Measurements from ENCODE around the gene TNS4. TPM values are rescaled to one million over a fixed set of nuclear protein-coding genes. Genes with fewer than 3 reads are reported as not detected.

Gene TNS4
- total and polyA plus RNA-seq, 3 experiments from 2014 or later, result 0.41 to 3.1 (median 3.1) TPM

DNA sequence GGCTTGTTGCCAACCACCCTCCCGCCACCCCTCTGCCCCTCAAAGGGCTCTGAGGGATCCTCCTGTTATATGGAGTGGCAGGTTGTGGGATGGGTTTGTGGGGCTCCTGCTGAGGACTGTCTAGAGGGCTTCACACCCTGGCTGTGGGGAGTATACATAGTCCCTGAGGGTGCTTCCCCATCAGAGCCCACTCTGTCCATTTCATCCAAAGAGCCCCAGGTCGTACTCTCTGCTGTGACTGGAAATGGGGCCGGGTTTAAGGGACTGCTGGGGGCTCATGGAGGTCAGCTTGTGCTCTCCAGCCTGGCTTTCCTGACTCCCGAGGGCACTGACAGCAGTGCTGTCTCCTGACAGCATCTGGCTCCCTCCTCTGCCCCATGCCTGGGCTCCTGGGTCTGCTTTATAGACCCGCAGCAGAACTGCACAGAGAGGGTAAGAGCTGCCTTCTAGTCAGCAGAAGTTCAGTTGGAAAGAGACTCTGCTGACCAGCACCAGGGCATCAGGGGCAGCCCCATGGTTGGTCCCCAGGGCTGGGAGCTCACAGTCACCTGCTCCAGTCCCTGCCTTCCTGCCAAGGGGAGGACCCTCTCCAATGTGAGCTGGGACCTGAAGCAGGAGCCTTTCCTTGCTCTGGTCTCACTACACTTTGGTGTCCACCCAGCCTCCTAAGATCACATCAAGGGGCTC, 17.8 kb upstream of the TNS4 start:
- POLR2A ChIA-PET, result no interaction called here
- peak overlapping the region; percentile 21 to 92 (median 63) for H3K4me3 Mint-ChIP-seq
- peaks cover 0 to 5% of the 10 kb centered on the region in 2 donors for H3K27me3 Mint-ChIP-seq
- Histone ChIP-seq H3K4me1 (ENCODE audit: insufficient read depth, low read length) (peaks cover 56% of the 10 kb centered on the region), H3K27ac (ENCODE audit: low read depth, low read length) (no peak overlapping the region), H3K4me3 (ENCODE audit: low read length) (no peak overlapping the region), H3K27me3 (ENCODE audit: insufficient read depth, low read length, poor library complexity, severe bottlenecking) (no peaks in the 10 kb centered on the region), H3K9me3 (ENCODE audit: low read length) (peaks cover under 1% of the 10 kb centered on the region), H3K36me3 (ENCODE audit: insufficient read depth, low read length) (no peaks in the 10 kb centered on the region)
- H3K4me1 Mint-ChIP-seq, result peaks cover 61 to 89% (median 85%) of the 10 kb centered on the region in 3 donors
- DNase-seq, result no peak
- CTCF ChIA-PET, result interaction anchor here (1.0 to 2.4 kb wide), 3 partner anchors 14 to 76 kb away, joined by 3 to 9 read pairs (median 6); partner anchors contain the start of gene IGFBP4
- peak overlapping the region in 6 of 8 donors; percentile 27 to 88 (median 62) for H3K27ac Mint-ChIP-seq
- peaks cover 0 to 3% (median 2%) of the 10 kb centered on the region in 5 donors for H3K9me3 Mint-ChIP-seq
- peaks cover 7 to 16% (median 9%) of the 10 kb centered on the region in 3 donors for H3K36me3 Mint-ChIP-seq

DNA sequence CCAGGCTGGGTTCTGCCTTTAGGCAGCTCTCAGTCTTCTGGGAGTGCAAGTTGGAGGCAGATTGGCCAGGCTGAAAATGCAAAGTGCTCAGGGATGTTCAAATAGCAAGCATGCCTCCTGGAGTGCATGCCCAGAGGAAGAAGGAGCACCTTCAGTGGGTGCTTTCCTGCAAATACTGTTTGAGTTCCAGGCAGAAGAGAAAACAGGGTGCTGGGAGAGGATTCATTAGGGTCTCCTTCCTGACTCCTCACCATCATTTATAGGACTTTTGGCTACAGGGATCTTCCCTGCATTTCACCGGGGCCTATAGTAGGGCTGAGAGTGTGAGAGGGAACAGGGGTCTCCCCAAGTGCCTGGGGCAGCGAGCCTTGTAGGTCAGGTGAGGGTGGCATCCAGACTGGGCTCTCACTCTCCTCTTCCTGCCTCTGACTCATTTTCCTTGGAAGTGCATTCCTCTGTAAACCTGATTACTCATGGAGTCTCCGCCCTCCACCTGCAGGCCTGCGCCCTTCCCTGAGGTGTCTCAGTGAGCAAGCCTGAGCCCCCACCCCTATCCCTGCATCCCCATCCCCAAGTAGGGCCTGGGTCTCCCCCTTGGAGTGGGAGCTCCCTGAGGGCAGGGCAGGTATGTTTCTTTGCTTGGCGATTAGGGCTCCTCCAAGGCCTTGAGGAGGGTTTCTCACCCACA, 17.1 kb upstream of the TNS4 start:
- H3K4me3 ChIP-seq (ENCODE audit: low read length), result peak overlapping the region; percentile 43
- H3K9me3 ChIP-seq (ENCODE audit: low read length), result no peaks in the 10 kb centered on the region
- H3K27me3 Mint-ChIP-seq, result peaks cover 0 to 5% of the 10 kb centered on the region in 2 donors
- peaks cover 68 to 94% (median 90%) of the 10 kb centered on the region in 3 donors for H3K4me1 Mint-ChIP-seq
- peaks cover 63% of the 10 kb centered on the region for H3K4me1 ChIP-seq (ENCODE audit: insufficient read depth, low read length)
- peak overlapping the region in 7 of 8 donors; percentile 18 to 86 (median 64) for H3K27ac Mint-ChIP-seq
- CTCF ChIA-PET, result interaction anchor here (1.9 to 2.7 kb wide), 3 partner anchors 15 to 42 kb away, joined by 8 to 23 read pairs (median 8); no protein-coding TSS in a partner anchor
- H3K27ac ChIP-seq (ENCODE audit: low read depth, low read length), result no peak overlapping the region
- H3K36me3 Mint-ChIP-seq, result peaks cover 4 to 11% (median 8%) of the 10 kb centered on the region in 3 donors
- H3K36me3 ChIP-seq (ENCODE audit: insufficient read depth, low read length), result no peaks in the 10 kb centered on the region
- H3K27me3 ChIP-seq (ENCODE audit: insufficient read depth, low read length, poor library complexity, severe bottlenecking), result no peaks in the 10 kb centered on the region
- no peak for DNase-seq
- H3K4me3 Mint-ChIP-seq, result peak overlapping the region; percentile 45 to 92 (median 89)
- H3K9me3 Mint-ChIP-seq, result no peaks in the 10 kb centered on the region
- POLR2A ChIA-PET, result interaction anchor here (2.0 kb wide), 1 partner anchor 14 kb away, joined by 16 read pairs; no protein-coding TSS in a partner anchor

DNA sequence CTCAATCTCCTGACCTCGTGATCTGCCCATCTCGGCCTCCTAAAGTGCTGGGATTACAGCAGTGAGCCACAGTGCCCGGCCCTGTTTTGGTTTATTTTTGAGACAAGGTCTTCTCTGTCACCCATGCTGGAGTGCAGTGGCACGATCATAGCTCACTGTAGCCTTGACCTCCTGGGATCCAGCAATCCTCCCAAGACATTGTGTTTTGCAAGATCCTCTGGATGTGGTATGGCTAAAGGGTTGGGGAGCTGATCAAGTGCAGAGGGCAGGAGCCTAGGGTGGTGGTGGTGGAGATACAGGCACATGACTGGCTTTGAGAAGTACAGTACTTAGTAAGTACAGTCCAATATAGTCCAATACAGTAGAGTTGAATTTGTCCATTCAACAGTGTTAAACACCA, 16.6 kb upstream of the TNS4 start:
- Mint-ChIP-seq H3K27ac (peak overlapping the region in 7 of 8 donors; percentile 18 to 85 (median 64)), H3K27me3 (peaks cover 0 to 5% of the 10 kb centered on the region in 2 donors), H3K4me3 (peak overlapping the region; percentile 45 to 92 (median 89)), H3K9me3 (no peaks in the 10 kb centered on the region), H3K4me1 (peaks cover 68 to 89% (median 87%) of the 10 kb centered on the region in 3 donors), H3K36me3 (peaks cover 0 to 6% (median 4%) of the 10 kb centered on the region in 3 donors)
- no peak for DNase-seq
- Histone ChIP-seq H3K4me1 (ENCODE audit: insufficient read depth, low read length) (peaks cover 67% of the 10 kb centered on the region), H3K9me3 (ENCODE audit: low read length) (no peaks in the 10 kb centered on the region), H3K27ac (ENCODE audit: low read depth, low read length) (no peak overlapping the region), H3K4me3 (ENCODE audit: low read length) (peak overlapping the region; percentile 43), H3K27me3 (ENCODE audit: insufficient read depth, low read length, poor library complexity, severe bottlenecking) (no peaks in the 10 kb centered on the region), H3K36me3 (ENCODE audit: insufficient read depth, low read length) (no peaks in the 10 kb centered on the region)
- ChIA-PET CTCF (interaction anchor here (1.1 to 2.7 kb wide), 7 partner anchors 15 to 97 kb away, joined by 3 to 23 read pairs (median 6); no protein-coding TSS in a partner anchor), POLR2A (interaction anchor here (0.5 to 2.0 kb wide), 3 partner anchors 15 to 407 kb away, joined by 8 to 16 read pairs (median 9); no protein-coding TSS in a partner anchor)

GRCh38 chr17:40517286-40517662, 15.9 kb upstream of the TNS4 start:
- peak overlapping the region; percentile 79 to 92 (median 89) for H3K4me3 Mint-ChIP-seq
- H3K27ac Mint-ChIP-seq, result peak overlapping the region; percentile 85 to 100 (median 95)
- H3K36me3 ChIP-seq (ENCODE audit: insufficient read depth, low read length), result no peaks in the 10 kb centered on the region
- CTCF ChIA-PET, result interaction anchor here (1.0 to 2.7 kb wide), 10 partner anchors 9 to 98 kb away, joined by 3 to 23 read pairs (median 5); no protein-coding TSS in a partner anchor
- H3K4me1 ChIP-seq (ENCODE audit: insufficient read depth, low read length), result peaks cover 67% of the 10 kb centered on the region
- H3K36me3 Mint-ChIP-seq, result peaks cover 0 to 4% (median 4%) of the 10 kb centered on the region in 3 donors
- POLR2A ChIA-PET, result interaction anchor here (0.5 to 2.0 kb wide), 5 partner anchors 16 to 406 kb away, joined by 3 to 16 read pairs (median 8); no protein-coding TSS in a partner anchor
- H3K4me1 Mint-ChIP-seq, result peaks cover 68 to 82% (median 80%) of the 10 kb centered on the region in 3 donors
- peak overlapping the region; percentile 40 for H3K4me3 ChIP-seq (ENCODE audit: low read length)
- H3K27me3 Mint-ChIP-seq, result peaks cover 0 to 5% of the 10 kb centered on the region in 2 donors
- no peak for DNase-seq
- H3K27me3 ChIP-seq (ENCODE audit: insufficient read depth, low read length, poor library complexity, severe bottlenecking), result no peaks in the 10 kb centered on the region
- H3K9me3 ChIP-seq (ENCODE audit: low read length), result no peaks in the 10 kb centered on the region
- peak overlapping the region; percentile 49 for H3K27ac ChIP-seq (ENCODE audit: low read depth, low read length)
- H3K9me3 Mint-ChIP-seq, result no peaks in the 10 kb centered on the region

DNA sequence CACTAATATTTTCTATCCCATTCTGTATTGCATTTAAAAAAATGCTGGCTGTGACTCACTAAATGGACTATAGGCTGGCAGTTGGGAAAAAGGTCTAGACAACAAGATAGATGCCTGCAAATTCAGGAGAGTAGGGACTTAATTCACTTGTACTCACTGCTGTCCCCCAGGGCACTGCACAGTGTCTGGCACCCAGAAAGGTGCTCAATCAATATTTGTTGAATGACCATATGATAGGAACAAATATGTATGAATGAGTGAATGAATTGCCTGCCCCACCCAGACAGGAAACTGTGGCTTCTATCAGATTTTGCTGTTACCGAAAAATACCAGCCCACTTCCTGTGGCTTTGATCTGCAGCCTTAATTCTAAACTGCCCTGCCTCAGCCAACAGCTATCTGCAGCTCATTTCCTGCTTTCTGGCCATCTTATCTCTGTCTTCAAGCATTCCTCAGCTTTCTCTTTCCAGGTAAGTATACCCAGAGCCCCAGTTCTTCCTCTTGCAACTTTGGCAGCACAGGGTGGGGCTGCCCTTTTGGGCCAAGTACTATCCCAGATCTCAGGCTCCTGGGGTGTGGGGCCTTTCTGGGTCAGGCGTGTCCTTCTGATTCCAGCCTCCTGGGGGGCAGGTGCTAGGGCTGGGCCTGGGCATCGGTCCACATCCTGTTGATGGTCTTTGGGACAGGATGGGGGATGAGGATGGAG, 15.3 kb upstream of the TNS4 start:
- Mint-ChIP-seq H3K9me3 (no peaks in the 10 kb centered on the region), H3K36me3 (peaks cover 0 to 3% (median 0%) of the 10 kb centered on the region in 3 donors), H3K27me3 (peaks cover 0 to 5% of the 10 kb centered on the region in 2 donors), H3K4me1 (peaks cover 64 to 77% (median 75%) of the 10 kb centered on the region in 3 donors), H3K27ac (peak overlapping the region; percentile 85 to 100 (median 95)), H3K4me3 (peak overlapping the region; percentile 79 to 92 (median 89))
- Histone ChIP-seq H3K9me3 (ENCODE audit: low read length) (no peaks in the 10 kb centered on the region), H3K4me3 (ENCODE audit: low read length) (peak overlapping the region; percentile 40), H3K27me3 (ENCODE audit: insufficient read depth, low read length, poor library complexity, severe bottlenecking) (no peaks in the 10 kb centered on the region), H3K36me3 (ENCODE audit: insufficient read depth, low read length) (no peaks in the 10 kb centered on the region), H3K4me1 (ENCODE audit: insufficient read depth, low read length) (peaks cover 67% of the 10 kb centered on the region), H3K27ac (ENCODE audit: low read depth, low read length) (peak overlapping the region; percentile 49)
- ChIA-PET CTCF (interaction anchor here (0.6 to 2.7 kb wide), 11 partner anchors 9 to 99 kb away, joined by 3 to 23 read pairs (median 4); no protein-coding TSS in a partner anchor), POLR2A (interaction anchor here (0.7 to 2.0 kb wide), 4 partner anchors 16 to 36 kb away, joined by 3 to 16 read pairs (median 7); no protein-coding TSS in a partner anchor)
- DNase-seq, result peak; percentile 61 to 87 (median 83)

- Histone ChIP-seq H3K27me3 (ENCODE audit: insufficient read depth, low read length, poor library complexity, severe bottlenecking) (no peaks in the 10 kb centered on the region), H3K36me3 (ENCODE audit: insufficient read depth, low read length) (no peaks in the 10 kb centered on the region), H3K4me3 (ENCODE audit: low read length) (peak overlapping the region; percentile 40), H3K27ac (ENCODE audit: low read depth, low read length) (no peak overlapping the region), H3K4me1 (ENCODE audit: insufficient read depth, low read length) (peaks cover 67% of the 10 kb centered on the region), H3K9me3 (ENCODE audit: low read length) (no peaks in the 10 kb centered on the region)
- peak; percentile 35 to 62 (median 58) for DNase-seq
- H3K4me1 Mint-ChIP-seq, result peaks cover 58 to 77% (median 65%) of the 10 kb centered on the region in 3 donors
- ChIA-PET CTCF (interaction anchor here (2.4 kb wide), 1 partner anchor 39 kb away, joined by 8 read pairs; no protein-coding TSS in a partner anchor), POLR2A (no interaction called here)
- H3K9me3 Mint-ChIP-seq, result no peaks in the 10 kb centered on the region
- H3K4me3 Mint-ChIP-seq, result peak overlapping the region; percentile 79 to 92 (median 89)
- H3K27ac Mint-ChIP-seq, result peak overlapping the region in 7 of 8 donors; percentile 81 to 100 (median 96)
- H3K36me3 Mint-ChIP-seq, result no peaks in the 10 kb centered on the region
- peaks cover 0 to 5% of the 10 kb centered on the region in 2 donors for H3K27me3 Mint-ChIP-seq
Measured at GRCh38 chr17:40515491-40516041, 14.1 kb upstream of the TNS4 start.

DNA sequence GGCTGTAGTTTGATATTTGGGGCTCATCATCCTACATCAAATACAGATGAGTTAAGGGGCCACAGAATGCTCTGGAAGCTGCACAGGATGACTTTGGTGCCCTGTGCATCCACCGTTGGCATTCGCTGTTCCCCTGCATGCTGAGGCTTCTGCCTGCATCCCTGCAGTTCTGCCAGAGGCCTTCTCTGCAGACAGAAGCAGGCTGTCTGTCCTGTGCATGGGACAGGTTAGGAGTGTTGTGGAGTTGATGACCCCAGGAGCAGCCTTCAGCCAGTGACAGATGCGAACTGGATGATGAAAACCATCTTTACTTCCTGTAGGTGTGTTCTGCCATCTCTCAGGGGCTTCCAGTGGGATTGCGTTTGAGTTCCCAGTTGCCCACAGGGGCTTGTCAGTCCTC, 13.6 kb upstream of the TNS4 start:
- Histone ChIP-seq H3K27me3 (ENCODE audit: insufficient read depth, low read length, poor library complexity, severe bottlenecking) (no peaks in the 10 kb centered on the region), H3K27ac (ENCODE audit: low read depth, low read length) (no peak overlapping the region), H3K36me3 (ENCODE audit: insufficient read depth, low read length) (no peaks in the 10 kb centered on the region), H3K4me3 (ENCODE audit: low read length) (peak overlapping the region; percentile 40), H3K4me1 (ENCODE audit: insufficient read depth, low read length) (peaks cover 67% of the 10 kb centered on the region), H3K9me3 (ENCODE audit: low read length) (no peaks in the 10 kb centered on the region)
- H3K36me3 Mint-ChIP-seq, result no peaks in the 10 kb centered on the region
- H3K27ac Mint-ChIP-seq, result peak overlapping the region in 7 of 8 donors; percentile 1 to 100 (median 96)
- POLR2A ChIA-PET, result no interaction called here
- H3K4me1 Mint-ChIP-seq, result peaks cover 53 to 72% (median 61%) of the 10 kb centered on the region in 3 donors
- no peaks in the 10 kb centered on the region for H3K9me3 Mint-ChIP-seq
- peak overlapping the region in 6 of 7 donors; percentile 79 to 90 (median 86) for H3K4me3 Mint-ChIP-seq
- CTCF ChIA-PET, result interaction anchor here (2.4 kb wide), 2 partner anchors 34 to 38 kb away, joined by 8 read pairs; no protein-coding TSS in a partner anchor
- DNase-seq, result no peak
- H3K27me3 Mint-ChIP-seq, result peaks cover 0 to 5% of the 10 kb centered on the region in 2 donors

All from CD8-positive, alpha-beta memory T cell (primary cell).